Body of pancreas (tissue), 4 donors: ENCODE data around the gene ACER1.

Experiments used
- CTCF ChIP-seq, 7 experiments: fragments of 450-650 bp in 4 of 7; fragments of 200-600 bp in 3 of 7; sonication (generic) in 3 of 7; IDR thresholded peaks; one replicate each; pipeline ENCODE4 v1.5.1; 2016 to 2019; ENCODE audit warnings: antibody characterized with exemption in 7 of 7
- POLR2A ChIP-seq, 3 donors: fragments of 450-650 bp; IDR thresholded peaks; one replicate each; pipeline ENCODE4 v1.6.1; 2016; ENCODE audit warnings: antibody characterized with exemption in 3 of 3, mild to moderate bottlenecking in 2 of 3

GRCh38 chr19:6258812-6259311 lies 74.5 kb downstream of the ACER1 start:
- TF ChIP-seq POLR2A (IDR thresholded peaks at IDR 0.05) (no peak), CTCF (IDR thresholded peaks at IDR 0.05) (no peak)
